Breast epithelium (tissue), 4 donors: ENCODE results near the gene COPG2. TPM values are rescaled to one million over a fixed set of nuclear protein-coding genes. Genes with fewer than 3 reads are reported as not detected.

ENCODE experiments used
- DNase-seq, 2 donors: peaks; one replicate each; pipeline ENCODE4 v3.0.0-alpha.2; 2019; ENCODE audit warnings: low spot score in 2 of 2
- H3K27ac ChIP-seq, 2 donors: fragments of 200-600 bp; sonication (generic) in 1 of 2; one replicate each; pipeline ENCODE4 v1.5.1; 2016 to 2019; ENCODE audit warnings: mild to moderate bottlenecking in 1 of 2
- H3K27me3 ChIP-seq, 2 donors: fragments of 200-600 bp; sonication (generic) in 1 of 2; one replicate each; pipeline versions ENCODE4 v1.5.1 to v1.6.0; 2017 to 2019; ENCODE audit warnings: control low read depth in 1 of 2, mild to moderate bottlenecking in 1 of 2
- H3K36me3 ChIP-seq: fragments of 200-600 bp; one replicate; pipeline ENCODE4 v1.5.1; 2019
- H3K4me1 ChIP-seq, 2 donors: fragments of 200-600 bp; sonication (generic); one replicate each; pipeline ENCODE4 v1.5.1; 2016 to 2019; ENCODE audit warnings: control low read depth in 1 of 2
- H3K4me3 ChIP-seq, 3 donors: fragments of 200-600 bp; sonication (generic); 1 replicate in 2 of 3; 2 replicates in 1 of 3; pipeline ENCODE4 v1.5.1; 2016 to 2019; ENCODE audit warnings: mild to moderate bottlenecking in 3 of 3, moderate library complexity in 2 of 3
- H3K9me3 ChIP-seq, 2 donors: fragments of 200-600 bp; sonication (generic) in 1 of 2; one replicate each; pipeline ENCODE4 v1.5.1; 2016 to 2019; ENCODE audit warnings: control low read depth in 1 of 2
- CTCF ChIP-seq, 3 donors: fragments of 450-650 bp; IDR thresholded peaks; one replicate each; pipeline ENCODE4 v1.5.1; 2016 to 2017; ENCODE audit warnings: antibody characterized with exemption in 3 of 3, mild to moderate bottlenecking in 3 of 3, moderate library complexity in 3 of 3
- POLR2A ChIP-seq: fragments of 450-650 bp; IDR thresholded peaks from one replicate; pipeline ENCODE4 v1.6.1; 2016; ENCODE audit warnings: antibody characterized with exemption, mild to moderate bottlenecking, moderate library complexity
- POLR2AphosphoS5 ChIP-seq, 3 donors: sonication (generic); formaldehyde crosslinking; IDR thresholded peaks; one replicate each; pipeline ENCODE4 v1.6.1; 2017; ENCODE audit warnings: antibody characterized with exemption in 3 of 3
- intact Hi-C: fragments of 100-400 bp; cut with DNase I; formaldehyde crosslinking; loops from one replicate; pipeline ENCODE4 v1.15.1; 2023; ENCODE audit warnings: low total_unique reads
- total RNA-seq, 3 donors: library from RNA; depleted of rRNA; stranded (reverse); fragments of >200 nt; gene quantifications; one replicate each; pipeline ENCODE4 v1.1.0, GENCODE V29; 2016

Gene COPG2
- total RNA-seq, 3 donors from 2014 or later: 21.3 to 37.8 (median 27.2) TPM

GRCh38 chr7:130490311-130490791, 178.2 kb downstream of the COPG2 start:
- peak overlapping the region; percentile 23 to 55 for H3K27ac ChIP-seq
- no peaks in the 10 kb centered on the region for H3K9me3 ChIP-seq
- TF ChIP-seq POLR2A (no peak), POLR2AphosphoS5 (IDR thresholded peaks at IDR 0.05) (no peak), CTCF (IDR thresholded peaks at IDR 0.05) (no peak)
- H3K4me1 ChIP-seq: no peaks in the 10 kb centered on the region
- H3K27me3 ChIP-seq: no peaks in the 10 kb centered on the region
- intact Hi-C loops: no loop called here
- DNase-seq: no peak
- H3K4me3 ChIP-seq: peak overlapping the region in 2 of 3 donors; percentile 59 to 66
- H3K36me3 ChIP-seq: no peaks in the 10 kb centered on the region

GRCh38 chr7:130489140-130489983, 179.2 kb downstream of the COPG2 start:
- no peak for TF ChIP-seq POLR2A
- TF ChIP-seq CTCF (IDR thresholded peaks at IDR 0.05): no peak
- TF ChIP-seq POLR2AphosphoS5 (IDR thresholded peaks at IDR 0.05): no peak
- Histone ChIP-seq H3K4me3 (peak overlapping the region in 2 of 3 donors; percentile 29 to 59), H3K9me3 (no peaks in the 10 kb centered on the region), H3K36me3 (no peaks in the 10 kb centered on the region), H3K27me3 (no peaks in the 10 kb centered on the region), H3K4me1 (no peaks in the 10 kb centered on the region), H3K27ac (peak overlapping the region; percentile 48 to 55)
- no peak for DNase-seq
- intact Hi-C loops: no loop called here

GRCh38 chr7:130488392-130489139, 180.0 kb downstream of the COPG2 start:
- TF ChIP-seq CTCF (IDR thresholded peaks at IDR 0.05) (no peak), POLR2A (no peak)
- Histone ChIP-seq H3K9me3 (no peaks in the 10 kb centered on the region), H3K4me1 (no peaks in the 10 kb centered on the region), H3K27ac (peak overlapping the region in 1 of 2 donors; percentile 55), H3K36me3 (no peaks in the 10 kb centered on the region), H3K4me3 (no peak overlapping the region), H3K27me3 (no peaks in the 10 kb centered on the region)
- intact Hi-C loops: no loop called here
- no peak for DNase-seq

- Histone ChIP-seq H3K27me3 (no peaks in the 10 kb centered on the region), H3K36me3 (no peaks in the 10 kb centered on the region), H3K27ac (peak overlapping the region; percentile 81 to 83), H3K9me3 (no peaks in the 10 kb centered on the region), H3K4me3 (peak overlapping the region in 2 of 3 donors; percentile 60 to 73), H3K4me1 (no peaks in the 10 kb centered on the region)
- intact Hi-C loops: no loop called here
- no peak for DNase-seq
- TF ChIP-seq POLR2AphosphoS5 (IDR thresholded peaks at IDR 0.05): no peak
- TF ChIP-seq CTCF (IDR thresholded peaks at IDR 0.05): no peak
- no peak for TF ChIP-seq POLR2A
Observed at GRCh38 chr7:130486954-130487436, 181.6 kb downstream of the COPG2 start.
